ENCODE measurements around the gene PCDH17.

- no peak for TF ChIP-seq EZH2phosphoT487 (IDR thresholded peaks at IDR 0.05; ENCODE audit: insufficient read depth, low read depth)
- TF ChIP-seq EZH2 (IDR thresholded peaks at IDR 0.05; ENCODE audit: insufficient read depth, poor library complexity, severe bottlenecking), result no peak
These were observed 6.8 kb downstream of the PCDH17 start for GRCh38 chr13:57638186-57638890.

All from GM23248 (cell line).